NCI-H1092 (cell line): ENCODE measurements around the gene AK4.
A peak's percentile ranks its signal among the peaks of the same experiment; 100 is the strongest.
"Not testable (repeated sequence)": the region's sequence is repeated elsewhere in the genome, so short reads cannot be mapped to it uniquely, and the experiment has no call there.

ENCODE experiments used
- DNase-seq: peaks from one replicate; lab custom pipeline; 2025; lab: John Stamatoyannopoulos, UW

The AK4 gene

DNA sequence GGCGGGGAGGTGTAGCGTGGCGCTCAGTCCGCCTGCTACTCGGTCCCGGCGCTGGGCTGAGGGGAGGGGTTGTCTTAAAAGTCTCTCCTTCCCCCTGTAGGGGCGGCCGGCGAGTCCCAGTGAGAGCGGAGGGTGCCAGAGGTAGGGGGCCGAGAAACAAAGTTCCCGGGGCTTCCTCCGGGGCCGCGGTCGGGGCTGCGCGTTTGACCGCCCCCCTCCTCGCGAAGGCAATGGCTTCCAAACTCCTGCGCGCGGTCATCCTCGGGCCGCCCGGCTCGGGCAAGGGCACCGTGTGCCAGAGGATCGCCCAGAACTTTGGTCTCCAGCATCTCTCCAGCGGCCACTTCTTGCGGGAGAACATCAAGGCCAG lies at the start of gene AK4:
Gene AK4 (plus strand): TSS at position 26 of the 370 bp plus-strand sequence. CDS start 205 bp downstream, at position 231.
- not testable (repeated sequence) for DNase-seq

DNA sequence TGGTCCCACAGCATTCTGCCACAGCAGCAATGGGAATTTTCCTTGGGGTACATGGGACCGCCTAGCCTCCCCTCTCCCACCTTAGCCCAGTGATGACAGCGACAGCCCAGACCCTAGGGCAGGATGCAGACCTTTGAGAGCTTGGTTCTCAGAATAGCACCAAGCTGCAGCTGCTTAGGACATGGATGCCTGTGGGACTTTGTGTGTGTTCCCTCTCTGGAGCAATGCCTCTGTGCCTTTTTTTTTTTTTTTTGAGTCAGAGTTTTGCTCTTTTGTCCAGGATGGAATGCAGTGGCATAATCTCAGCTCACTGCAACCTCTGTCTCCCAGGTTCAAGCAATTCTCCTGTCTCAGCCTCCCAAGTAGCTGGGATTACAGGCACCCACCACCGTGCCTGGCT lies 44.2 kb upstream of the AK4 start:
- no peak for DNase-seq

DNA sequence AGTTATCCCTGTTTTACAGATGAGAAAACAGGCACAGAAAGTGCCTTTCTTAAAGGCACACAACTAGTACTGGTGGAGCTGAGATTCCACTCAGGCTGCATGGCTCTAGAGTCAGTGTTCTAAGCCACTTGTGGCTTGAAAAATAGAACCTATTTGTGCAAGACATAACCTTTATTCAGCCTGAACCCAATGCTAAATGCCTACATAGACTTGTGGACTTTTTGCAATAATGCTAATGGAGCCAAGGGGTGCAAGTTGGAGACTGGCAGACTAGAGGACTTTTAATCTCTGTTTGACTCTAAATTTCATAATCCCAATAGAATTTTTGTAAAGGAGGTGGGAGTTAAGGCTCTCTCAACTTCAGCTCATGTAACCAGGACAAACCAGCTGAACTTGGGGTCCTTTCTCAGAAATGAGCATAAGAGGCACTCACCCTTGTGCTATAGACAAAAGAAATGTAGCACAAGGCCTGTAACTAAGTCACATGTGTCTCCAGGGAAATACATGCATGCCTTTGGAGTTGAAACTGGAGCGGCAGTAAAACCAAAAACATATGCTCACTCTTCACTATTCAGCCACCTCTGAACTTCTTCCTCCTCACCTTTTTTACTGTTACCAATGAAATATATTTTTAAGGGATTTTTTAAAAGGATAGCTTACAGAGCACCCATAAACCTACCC lies 43.0 kb upstream of the AK4 start:
- no peak for DNase-seq

DNA sequence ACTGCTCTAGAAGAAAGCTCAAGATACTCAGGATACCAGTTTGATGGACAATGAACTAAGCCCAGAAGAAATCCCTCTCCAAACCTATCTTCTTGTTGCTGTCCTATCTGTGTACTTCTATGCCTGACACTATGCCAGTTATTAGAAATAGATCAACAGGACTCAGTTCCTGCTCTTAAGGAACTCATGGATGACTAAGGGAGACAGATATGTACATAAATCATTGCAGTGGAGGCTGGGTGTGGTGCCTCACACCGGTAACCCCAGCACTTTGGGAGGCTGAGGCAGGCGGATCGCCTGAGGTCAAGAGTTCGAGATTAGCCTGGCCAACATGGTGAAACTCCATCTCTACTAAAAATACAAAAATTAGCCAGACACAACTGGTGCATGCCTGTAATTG lies 42.4 kb upstream of the AK4 start:
- no peak for DNase-seq

DNA sequence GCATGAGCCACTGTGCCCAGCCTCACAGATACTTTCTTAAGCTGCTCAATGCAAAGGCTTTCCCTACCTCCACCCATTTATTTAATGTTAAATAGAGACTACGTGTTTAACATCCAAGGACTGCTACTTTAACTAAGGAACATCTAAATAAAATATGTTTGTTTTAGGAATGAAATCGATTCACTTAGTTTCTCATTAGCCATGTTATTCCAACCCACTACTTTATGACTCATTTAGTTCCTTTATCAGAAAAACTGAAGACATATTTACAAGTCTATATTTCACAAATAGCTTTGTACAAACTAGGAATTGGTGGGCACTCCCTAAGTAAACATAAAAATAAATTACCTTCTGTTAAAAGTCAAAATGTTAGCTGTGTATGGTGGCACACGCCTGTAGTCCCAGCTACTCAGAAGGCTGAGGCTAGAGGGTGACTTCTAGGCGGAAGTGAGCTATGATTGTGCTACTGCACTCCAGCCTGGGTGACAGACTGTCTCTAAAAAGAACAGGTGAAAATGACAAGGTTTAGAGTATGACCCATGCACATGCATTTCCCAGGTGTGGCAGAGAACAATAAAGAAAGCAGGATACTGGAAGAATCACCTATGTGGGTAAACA lies 39.9 kb upstream of the AK4 start:
- no peak for DNase-seq

DNA sequence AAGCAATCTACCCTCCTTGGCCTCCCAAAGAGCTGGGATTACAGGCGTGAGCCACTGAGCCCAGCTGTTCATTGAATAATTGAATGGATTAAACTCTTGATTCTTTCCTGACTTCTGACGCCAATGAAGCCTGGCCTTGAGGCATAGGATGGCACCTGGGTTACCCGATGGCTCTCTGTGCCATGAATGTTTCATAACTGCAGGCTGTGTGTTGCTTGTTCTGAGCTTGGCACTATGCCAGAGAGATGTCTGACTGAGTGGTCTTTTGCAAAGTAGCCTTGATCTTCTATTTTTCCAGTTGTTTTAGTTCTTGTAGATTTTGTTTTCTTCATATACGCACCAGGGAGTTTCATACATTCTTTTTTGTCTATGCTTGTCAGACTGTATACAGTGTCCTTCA lies 38.5 kb upstream of the AK4 start:
- no peak for DNase-seq

DNA sequence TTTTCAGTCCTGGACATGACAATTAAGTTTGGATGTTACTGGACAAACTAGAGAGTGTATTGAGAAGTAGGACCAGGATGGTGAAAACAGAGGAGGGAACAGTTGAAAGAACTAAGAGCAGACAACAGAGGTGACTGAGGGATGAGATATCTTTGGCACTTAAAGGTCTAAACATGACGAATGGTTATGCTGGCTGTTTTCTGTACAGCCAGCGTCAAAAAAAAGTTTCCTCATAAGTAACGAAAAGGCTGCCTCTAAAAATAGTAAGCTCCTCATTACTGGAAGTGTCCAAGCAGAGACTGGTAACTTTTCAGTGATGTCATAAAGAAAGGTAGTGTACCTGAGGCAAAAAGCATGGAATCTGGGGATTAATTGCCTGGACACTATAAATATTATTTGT lies 35.2 kb upstream of the AK4 start:
- no peak for DNase-seq

DNA sequence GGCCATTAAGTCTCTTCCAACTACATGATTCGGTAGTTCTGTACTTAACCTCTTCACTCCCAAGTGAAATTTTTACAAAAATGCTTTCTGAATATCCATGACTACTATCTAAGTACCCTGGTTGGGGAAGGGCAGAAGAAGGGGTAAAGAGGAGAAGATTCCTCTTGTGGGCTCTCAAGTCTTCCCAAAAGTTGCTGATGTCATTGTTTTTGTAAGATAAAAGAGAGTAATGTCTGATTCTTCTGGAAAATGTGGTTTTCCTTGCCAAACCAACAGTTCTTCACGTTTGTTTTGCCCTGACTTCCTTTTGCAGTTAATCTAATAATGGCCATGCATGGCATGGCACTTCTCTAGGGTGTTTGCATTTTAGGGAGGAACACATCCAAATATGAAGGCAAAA lies 34.7 kb upstream of the AK4 start:
- no peak for DNase-seq

DNA sequence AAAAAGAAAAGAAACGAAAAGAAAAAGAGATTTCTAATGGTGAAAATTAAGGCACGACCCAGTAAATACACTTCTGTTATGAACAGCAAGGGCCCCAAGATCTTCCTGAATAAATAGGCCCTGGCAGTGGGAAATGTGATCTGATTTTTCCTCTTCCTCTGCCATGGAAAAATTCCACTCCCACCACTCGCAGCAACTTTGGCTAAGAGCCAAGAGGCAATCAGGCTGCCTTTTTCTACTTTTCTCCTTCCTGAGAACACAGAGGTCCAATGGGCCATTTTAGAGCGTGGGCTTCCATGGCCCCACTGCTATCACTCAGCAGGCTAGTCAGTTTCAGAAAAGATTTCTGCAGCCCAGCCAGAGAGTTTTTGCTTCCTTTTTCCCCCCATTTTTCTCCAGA lies 33.7 kb upstream of the AK4 start:
- peak; percentile 2 for DNase-seq

DNA sequence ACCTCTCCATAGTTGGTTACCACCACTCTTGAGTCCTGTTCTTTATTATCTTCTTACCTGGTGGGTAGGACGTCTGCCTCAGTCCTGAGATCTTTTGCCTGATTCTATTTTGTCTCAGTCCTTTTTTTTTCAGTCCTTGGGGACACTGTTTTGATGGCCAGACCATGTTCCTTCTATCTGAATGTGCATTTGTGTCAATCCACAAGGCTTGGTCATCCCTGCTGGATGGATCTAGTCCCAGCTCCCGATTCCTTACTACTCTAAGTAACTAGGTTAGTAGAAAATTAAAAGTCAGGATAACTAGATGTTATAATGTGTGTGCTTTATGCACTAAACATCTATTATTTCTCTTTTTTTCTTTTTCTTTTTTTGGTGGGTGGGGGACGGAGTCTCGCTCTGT lies 28.1 kb upstream of the AK4 start:
- DNase-seq: no peak

DNA sequence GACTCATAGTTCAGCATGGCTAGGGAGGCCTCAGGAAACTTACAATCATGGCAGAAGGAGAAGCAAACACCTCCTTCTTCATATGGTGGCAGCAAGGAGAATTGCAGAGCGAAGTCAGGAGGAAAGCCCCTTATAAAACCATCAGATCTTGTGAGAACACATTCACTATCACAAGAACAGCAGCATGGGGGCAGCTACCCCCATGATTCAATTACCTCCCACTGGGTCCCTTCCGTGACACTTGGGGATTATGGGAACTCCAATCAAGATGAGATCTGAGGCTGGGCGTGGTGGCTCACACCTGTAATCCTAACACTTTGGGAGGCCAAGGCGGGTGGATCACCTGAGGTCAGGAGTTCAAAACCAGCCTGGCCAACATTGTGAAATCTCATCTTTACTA lies 18.9 kb upstream of the AK4 start:
- not testable (repeated sequence) for DNase-seq

DNA sequence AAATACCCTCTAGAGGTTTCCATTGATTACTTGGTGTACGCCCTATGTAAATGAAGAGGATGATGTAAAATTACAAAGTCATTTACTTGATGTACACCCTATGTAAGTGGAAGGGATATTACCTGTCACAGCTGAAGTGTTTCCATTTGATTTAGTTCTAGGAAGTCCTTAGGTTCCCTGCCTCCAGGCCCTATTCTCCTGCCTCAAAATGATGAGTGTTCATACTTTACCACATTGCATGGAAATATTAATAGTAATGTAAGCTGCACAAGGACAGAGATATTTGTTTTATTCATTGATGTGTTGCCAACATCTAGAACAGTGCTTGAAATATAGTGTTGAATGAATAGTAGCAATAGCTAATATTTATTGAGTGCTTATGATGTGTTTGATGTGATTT lies 9.5 kb upstream of the AK4 start:
- DNase-seq: no peak

DNA sequence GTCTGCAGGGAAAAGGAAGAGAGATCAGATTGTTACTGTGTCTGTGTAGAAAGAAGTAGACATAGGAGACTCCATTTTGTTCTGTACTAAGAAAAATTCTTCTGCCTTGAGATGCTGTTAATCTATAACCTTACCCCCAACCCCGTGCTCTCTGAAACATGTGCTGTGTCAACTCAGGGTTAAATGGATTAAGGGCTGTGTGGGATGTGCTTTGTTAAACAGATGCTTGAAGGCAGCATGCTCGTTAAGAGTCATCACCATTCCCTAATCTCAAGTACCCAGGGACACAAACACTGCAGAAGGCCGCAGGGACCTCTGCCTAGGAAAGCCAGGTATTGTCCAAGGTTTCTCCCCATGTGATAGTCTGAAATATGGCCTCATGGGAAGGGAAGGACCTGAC lies 8.2 kb upstream of the AK4 start:
- not testable (repeated sequence) for DNase-seq

DNA sequence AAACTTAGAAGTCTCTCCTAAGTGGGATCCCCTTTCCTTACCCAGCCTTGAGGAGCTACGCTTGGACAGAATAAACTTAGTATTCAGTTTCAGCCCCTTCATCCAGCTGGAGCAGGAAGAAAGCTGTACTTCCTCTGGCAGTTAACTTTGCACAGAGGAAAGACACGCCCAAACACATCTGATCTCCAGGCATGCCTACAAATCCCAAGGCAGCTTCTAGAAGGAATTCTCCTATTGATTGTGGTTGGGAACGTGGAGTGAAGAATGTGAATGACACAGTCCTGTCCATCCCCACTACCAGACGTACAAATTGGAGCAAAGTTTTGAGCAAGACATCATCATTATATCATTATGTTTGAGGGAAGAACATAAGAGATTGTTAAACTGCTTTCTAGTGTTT lies 6.6 kb upstream of the AK4 start:
- no peak for DNase-seq

DNA sequence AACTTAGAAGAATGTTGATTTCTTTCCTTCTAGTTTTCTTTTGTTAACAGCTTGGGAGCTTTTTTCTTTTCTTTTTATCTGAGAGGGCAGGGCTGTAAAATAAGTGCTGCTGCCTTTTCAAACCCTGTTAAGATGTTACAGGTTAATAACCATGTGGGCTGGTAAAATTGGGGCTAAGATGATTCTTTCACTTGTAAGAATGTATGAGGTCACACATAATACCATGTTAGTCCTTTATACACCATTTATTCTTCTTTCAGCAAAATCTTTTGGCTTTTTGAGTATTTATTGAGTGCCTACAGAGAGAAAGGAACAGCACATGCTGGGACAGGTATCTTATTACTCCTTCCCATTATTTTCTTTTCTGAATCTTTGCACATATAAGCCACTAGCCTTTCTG lies 6.1 kb upstream of the AK4 start:
- DNase-seq: no peak

DNA sequence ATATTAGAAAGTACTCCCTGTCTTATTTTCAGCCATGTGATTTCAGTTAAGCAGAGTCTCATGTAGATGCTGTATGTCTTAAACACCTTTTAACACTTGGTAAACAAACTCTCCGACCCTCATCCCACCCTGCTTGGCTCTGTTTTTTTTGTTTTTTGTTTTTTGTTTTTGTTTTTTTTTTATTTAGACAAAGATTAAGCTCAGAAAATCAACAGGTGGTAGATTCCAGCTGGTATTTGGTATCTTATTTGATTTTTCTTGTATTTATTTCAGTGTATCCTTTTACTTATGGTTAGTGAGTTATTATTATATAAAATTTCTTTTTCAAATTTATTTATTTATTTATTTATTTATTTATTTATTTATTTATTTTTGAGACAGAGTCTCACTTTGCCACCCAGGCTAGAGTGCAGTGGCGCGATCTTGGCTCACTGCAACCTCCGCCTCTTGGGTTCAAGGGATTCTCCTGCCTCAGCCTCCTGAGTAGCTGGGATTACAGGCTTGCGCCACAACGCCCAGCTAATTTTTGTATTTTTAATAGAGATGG lies 4.8 kb upstream of the AK4 start:
- not testable (repeated sequence) for DNase-seq

DNA sequence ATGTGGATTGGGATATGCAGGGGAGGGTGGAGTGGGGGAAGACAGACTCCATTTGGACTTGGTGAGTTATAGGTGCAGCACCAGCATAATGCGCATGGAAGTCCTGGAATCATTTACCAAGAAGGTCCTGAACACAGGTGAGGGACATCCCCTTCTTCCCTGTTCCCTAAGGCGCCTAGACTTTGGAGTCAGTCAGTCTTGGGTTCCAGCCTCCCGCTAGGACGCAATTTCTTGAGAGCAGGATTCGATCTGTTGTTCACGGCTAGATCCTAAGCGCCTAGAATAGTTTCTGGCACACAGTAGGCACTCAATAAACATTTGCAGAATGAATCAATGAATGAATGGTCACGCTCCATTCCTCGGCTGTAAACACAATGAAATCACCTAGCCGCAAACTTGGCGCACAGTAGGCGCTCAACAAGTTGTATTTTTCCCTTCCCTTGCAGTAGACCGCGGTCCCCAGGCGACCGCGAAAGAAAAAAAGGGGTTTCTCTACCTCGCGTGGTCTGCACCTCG lies 1.0 kb upstream of the AK4 start:
- DNase-seq: no peak

DNA sequence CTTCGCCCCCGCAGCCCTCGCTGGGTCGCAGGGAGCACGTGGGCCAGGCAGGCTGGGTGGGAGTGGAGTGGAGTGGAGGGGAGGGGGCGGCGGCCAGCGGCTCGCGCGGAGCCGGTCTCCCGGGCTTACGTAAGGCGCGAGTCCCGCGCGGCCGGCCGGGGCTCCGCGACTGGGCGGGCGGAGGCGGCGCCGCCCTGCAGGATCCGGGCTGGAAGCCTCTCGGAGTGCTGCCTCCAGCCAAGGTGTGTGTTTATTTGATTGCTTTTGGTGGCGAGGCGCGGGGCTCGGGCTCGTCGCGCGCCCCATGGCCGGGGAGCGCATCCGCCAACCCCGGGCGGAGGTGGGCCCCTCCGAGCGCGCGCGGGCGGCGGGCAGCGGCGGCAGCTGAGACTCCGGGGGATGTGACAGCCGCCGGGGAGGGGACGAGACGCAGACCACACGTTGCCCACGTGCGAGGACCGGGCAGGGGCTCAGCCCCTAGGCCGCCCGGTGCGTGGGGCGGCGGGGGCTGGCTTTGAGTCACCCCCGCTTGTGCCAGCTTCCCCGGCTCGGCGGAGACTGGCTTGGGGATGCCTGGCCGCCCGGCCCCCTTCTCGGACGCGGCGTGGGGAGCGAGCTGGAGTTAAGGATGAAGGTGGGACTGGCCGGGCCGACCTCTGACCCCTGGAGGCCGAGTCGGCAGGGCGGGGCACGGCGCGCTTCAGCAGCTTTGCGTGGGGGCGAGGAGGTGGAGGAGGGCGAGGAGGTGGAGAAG lies 402 bp upstream of the AK4 start:
- DNase-seq: no peak

DNA sequence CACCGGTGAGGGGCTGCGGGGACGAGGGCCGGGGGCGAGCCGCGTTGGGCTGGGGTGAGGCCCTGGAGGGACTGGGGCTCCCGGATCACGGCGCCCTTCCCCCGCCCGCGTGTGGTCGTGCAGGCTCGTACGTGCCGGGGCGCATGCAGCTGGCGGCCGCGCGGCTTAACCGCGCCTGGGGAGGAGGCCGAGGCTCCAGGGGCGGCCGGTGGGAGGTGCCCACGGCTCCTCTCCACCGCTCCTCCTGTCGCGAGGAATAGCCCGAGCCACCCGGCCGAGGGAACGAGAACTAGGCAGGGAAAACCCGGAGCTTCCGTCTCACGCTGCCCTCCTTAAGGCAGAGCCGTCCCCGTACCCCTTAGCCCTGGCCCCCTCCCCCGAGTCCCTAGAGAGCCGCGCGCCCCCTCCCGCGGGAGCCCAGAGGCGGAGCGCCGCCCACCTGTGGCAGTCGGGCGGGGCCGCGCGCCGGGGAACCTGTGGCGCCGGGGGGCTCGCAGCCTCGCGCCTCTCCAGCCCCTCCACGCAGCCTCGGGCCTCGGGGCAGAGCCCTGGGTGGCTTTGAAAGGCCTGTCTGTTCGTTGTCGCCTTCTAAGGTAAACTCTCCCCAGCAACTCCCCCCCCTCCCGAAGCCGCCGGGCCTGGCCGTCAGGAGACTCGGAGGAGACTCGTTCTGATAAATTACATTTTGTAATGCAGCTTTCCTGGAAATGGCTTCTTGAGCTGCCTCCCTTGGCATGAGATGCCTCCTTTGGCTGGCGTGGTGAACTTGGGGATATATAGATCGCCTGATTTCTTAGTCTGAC lies 746 bp downstream of the AK4 start:
- no peak for DNase-seq

DNA sequence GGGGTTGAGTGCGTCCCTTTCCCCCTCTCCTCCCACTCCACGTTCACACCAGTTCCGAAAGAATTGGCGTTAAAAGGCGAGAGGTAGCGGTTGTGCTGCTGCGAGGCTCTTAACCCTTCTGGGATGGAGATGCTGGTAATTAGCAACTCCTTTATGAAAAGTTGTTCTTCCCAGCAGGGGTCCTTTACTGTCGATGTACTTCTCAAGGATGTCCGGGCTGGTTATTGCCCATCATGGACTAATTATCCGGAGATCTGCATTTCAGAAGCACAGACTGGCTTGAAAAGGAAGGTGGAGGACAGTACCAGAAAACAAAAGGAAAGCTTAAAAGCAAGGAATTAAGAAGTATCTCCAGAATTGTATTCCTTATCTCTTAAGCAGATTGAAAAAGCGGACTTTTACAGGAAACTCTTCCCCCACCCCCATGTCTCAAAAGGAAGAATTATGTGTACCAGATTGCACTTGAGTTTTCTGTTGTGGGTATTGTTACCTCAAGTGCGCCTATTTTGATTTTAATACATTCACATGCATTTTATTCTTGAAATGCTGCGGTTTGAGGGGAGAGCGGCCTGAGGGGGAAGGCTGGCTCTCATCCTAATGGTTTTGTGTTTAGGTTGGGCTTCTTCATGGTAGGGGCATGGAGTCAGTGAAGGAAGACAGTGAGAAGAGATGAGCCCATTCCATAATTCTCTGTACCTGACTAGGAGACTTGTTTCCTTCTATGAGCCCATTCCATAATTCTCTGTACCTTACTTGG lies 1.5 kb downstream of the AK4 start:
- DNase-seq: no peak

DNA sequence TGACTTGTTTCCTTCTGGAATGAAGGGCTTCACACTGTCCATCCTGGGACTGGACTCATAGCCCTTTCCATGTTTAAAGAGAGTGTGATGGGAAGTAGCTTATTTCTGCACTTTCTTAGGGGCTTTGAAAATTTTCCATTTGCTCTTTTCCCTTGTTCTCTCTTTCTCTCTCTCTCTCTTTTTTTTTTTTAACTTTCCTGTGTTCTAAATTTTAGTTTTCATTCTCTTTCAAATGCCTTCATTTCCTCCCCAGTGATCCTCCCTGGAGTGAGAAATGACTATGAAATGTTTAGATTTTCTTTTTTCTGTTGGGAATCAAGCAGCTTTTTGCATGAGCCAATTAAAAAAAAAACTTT lies 2.1 kb downstream of the AK4 start:
- DNase-seq: no peak
